HepG2 (cell line): Measurements from ENCODE around the gene DUSP22.

Experiments used
- ATF6 ChIP-seq: sonication (generic); formaldehyde crosslinking; conservative IDR thresholded peaks from 2 replicates; pipeline ENCODE4 v1.4.0; 2020; ENCODE audit warnings: missing genetic modification reagents
- FOSL1 ChIP-seq: sonication (generic); formaldehyde crosslinking; IDR thresholded peaks from 2 replicates; pipeline ENCODE4 v1.9.0; 2021; ENCODE audit warnings: missing genetic modification reagents, borderline replicate concordance
- PHB2 ChIP-seq: fragments of 450-650 bp; IDR thresholded peaks from 2 replicates; pipeline ENCODE4 v1.6.1; 2018; ENCODE audit not compliant: partially characterized antibody
- POLR2A ChIP-seq, 2 experiments: IDR thresholded peaks; 2 replicates each; pipeline ENCODE4 v1.6.1; 2011; ENCODE audit warnings: low read depth in 2 of 2, low read length in 2 of 2, mild to moderate bottlenecking in 1 of 2, moderate library complexity in 1 of 2; ENCODE audit not compliant: insufficient read depth in 1 of 2
- SMC3 ChIP-seq: IDR thresholded peaks from 2 replicates; pipeline ENCODE4 v1.6.1; 2011; ENCODE audit warnings: low read length, improper control_type of control experiment
- SNAPC2 ChIP-seq: sonication (generic); formaldehyde crosslinking; IDR thresholded peaks from 2 replicates; pipeline ENCODE4 v1.8.1; 2022; ENCODE audit warnings: mild to moderate bottlenecking, missing genetic modification reagents
- ZNF224 ChIP-seq: sonication (generic); formaldehyde crosslinking; IDR thresholded peaks from 2 replicates; pipeline ENCODE4 v1.5.0; 2020; ENCODE audit warnings: mild to moderate bottlenecking, missing genetic modification reagents
- ZNF556 ChIP-seq: sonication (generic); formaldehyde crosslinking; IDR thresholded peaks from 2 replicates; pipeline ENCODE4 v1.4.0; 2020; ENCODE audit warnings: mild to moderate bottlenecking, missing genetic modification reagents, borderline replicate concordance
- ZNF660 ChIP-seq: sonication (generic); formaldehyde crosslinking; IDR thresholded peaks from 2 replicates; pipeline ENCODE4 v1.5.1; 2020; ENCODE audit warnings: mild to moderate bottlenecking, low read depth, missing genetic modification reagents, borderline replicate concordance
- TF ChIP-seq, protein P1 (sequence below): sonication (generic); formaldehyde crosslinking; IDR thresholded peaks from 2 replicates; pipeline ENCODE4 v1.5.0; 2020; ENCODE audit warnings: mild to moderate bottlenecking, missing genetic modification reagents, moderate library complexity

GRCh38 chr6:298233-299103, 6.2 kb downstream of the DUSP22 start:
- TF ChIP-seq ZNF224 (CRISPR knock-in tag) (no peak), SNAPC2 (CRISPR knock-in tag) (no peak), PHB2 (no peak), POLR2A (IDR thresholded peaks at IDR 0.05; ENCODE audit: insufficient read depth in 1 of 2, low read depth in 2 of 2, low read length in 2 of 2) (no peak), ZNF556 (CRISPR knock-in tag) (no peak), ATF6 (CRISPR knock-in tag) (no peak), FOSL1 (CRISPR knock-in tag) (no peak), SMC3 (no peak), ZNF660 (CRISPR knock-in tag) (no peak)
- TF ChIP-seq, protein P1, sequence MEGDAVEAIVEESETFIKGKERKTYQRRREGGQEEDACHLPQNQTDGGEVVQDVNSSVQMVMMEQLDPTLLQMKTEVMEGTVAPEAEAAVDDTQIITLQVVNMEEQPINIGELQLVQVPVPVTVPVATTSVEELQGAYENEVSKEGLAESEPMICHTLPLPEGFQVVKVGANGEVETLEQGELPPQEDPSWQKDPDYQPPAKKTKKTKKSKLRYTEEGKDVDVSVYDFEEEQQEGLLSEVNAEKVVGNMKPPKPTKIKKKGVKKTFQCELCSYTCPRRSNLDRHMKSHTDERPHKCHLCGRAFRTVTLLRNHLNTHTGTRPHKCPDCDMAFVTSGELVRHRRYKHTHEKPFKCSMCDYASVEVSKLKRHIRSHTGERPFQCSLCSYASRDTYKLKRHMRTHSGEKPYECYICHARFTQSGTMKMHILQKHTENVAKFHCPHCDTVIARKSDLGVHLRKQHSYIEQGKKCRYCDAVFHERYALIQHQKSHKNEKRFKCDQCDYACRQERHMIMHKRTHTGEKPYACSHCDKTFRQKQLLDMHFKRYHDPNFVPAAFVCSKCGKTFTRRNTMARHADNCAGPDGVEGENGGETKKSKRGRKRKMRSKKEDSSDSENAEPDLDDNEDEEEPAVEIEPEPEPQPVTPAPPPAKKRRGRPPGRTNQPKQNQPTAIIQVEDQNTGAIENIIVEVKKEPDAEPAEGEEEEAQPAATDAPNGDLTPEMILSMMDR (CRISPR knock-in tag), result no peak
